GM20431 (cell line): ENCODE measurements around the gene RASL12.
"Not testable (repeated sequence)": the region's sequence is repeated elsewhere in the genome, so short reads cannot be mapped to it uniquely, and the experiment has no call there.

Experiments used
- in situ Hi-C: fragments of 300-500 bp; cut with MseI, MboI; formaldehyde crosslinking; loops from one replicate; pipeline ENCODE4 v1.15.0; 2020; ENCODE audit warnings: low sequenced_read_pairs; ENCODE audit not compliant: unreplicated experiment

The RASL12 gene

GRCh38 chr15:65067645-65068402 is at the start of gene RASL12:
TSS of gene RASL12 (minus strand) at chr15:65067991. CDS start at chr15:65067835, 156 bp downstream.
- in situ Hi-C loops, result no loop called here

GRCh38 chr15:65115542-65115941 is 47.8 kb upstream of the RASL12 start:
- in situ Hi-C loops, result no loop called here

- in situ Hi-C loops, result no loop called here
Observed at GRCh38 chr15:65115086-65115485, 47.3 kb upstream of the RASL12 start, which contains the start of gene UBAP1L. TSS of gene UBAP1L (minus strand) at chr15:65115200. CDS start at chr15:65106215, 8,985 bp downstream.

- in situ Hi-C loops, result no loop called here
Observed at GRCh38 chr15:65110676-65111292, 43.0 kb upstream of the RASL12 start.

GRCh38 chr15:65106011-65106590 is 38.3 kb upstream of the RASL12 start:
- in situ Hi-C loops, result no loop called here

- in situ Hi-C loops, result no loop called here
Observed at GRCh38 chr15:65105038-65105437, 37.2 kb upstream of the RASL12 start.

GRCh38 chr15:65102912-65103311 is 35.1 kb upstream of the RASL12 start:
- in situ Hi-C loops, result no loop called here

- in situ Hi-C loops, result no loop called here
Observed at GRCh38 chr15:65101891-65102708, 34.3 kb upstream of the RASL12 start.

GRCh38 chr15:65101411-65101890 is 33.7 kb upstream of the RASL12 start:
- in situ Hi-C loops, result no loop called here

GRCh38 chr15:65100442-65100841 is 32.7 kb upstream of the RASL12 start:
- in situ Hi-C loops, result no loop called here

- in situ Hi-C loops, result not testable (repeated sequence)
Observed at GRCh38 chr15:65099801-65100200, 32.0 kb upstream of the RASL12 start.

GRCh38 chr15:65099336-65099735 is 31.5 kb upstream of the RASL12 start:
- in situ Hi-C loops, result no loop called here

- in situ Hi-C loops, result no loop called here
Observed at GRCh38 chr15:65097651-65098263, 30.0 kb upstream of the RASL12 start.

GRCh38 chr15:65096481-65097385 is 28.9 kb upstream of the RASL12 start:
- in situ Hi-C loops, result no loop called here

- in situ Hi-C loops, result no loop called here
Observed at GRCh38 chr15:65095747-65096104, 27.9 kb upstream of the RASL12 start.

GRCh38 chr15:65095011-65095746 is 27.4 kb upstream of the RASL12 start:
- in situ Hi-C loops, result no loop called here

- in situ Hi-C loops, result no loop called here
Observed at GRCh38 chr15:65094294-65094995, 26.7 kb upstream of the RASL12 start.

- in situ Hi-C loops, result not testable (repeated sequence)
Observed at GRCh38 chr15:65093793-65094170, 26.0 kb upstream of the RASL12 start.
